B cell (primary cell): Measurements from ENCODE around the gene DENND1C. TPM values are rescaled to one million over a fixed set of nuclear protein-coding genes. Genes with fewer than 3 reads are reported as not detected.
A peak's percentile ranks its signal among the peaks of the same experiment; 100 is the strongest.

Experiments
- ATAC-seq: fragments of 200-7000 bp; cut with Tn5 transposase; one replicate; pipeline ENCODE4 v1.10.0; 2021; ENCODE audit warnings: low read depth, mild to moderate bottlenecking, moderate number of reproducible peaks, moderate library complexity
- CTCF ChIA-PET: fragments of 350-600 bp; sonication (Branson Sonifier 250); formaldehyde crosslinking; loops from one replicate; lab custom pipeline; 2021; ENCODE audit warnings: antibody characterized with exemption, inconsistent platforms; lab: Charles Lee
- POLR2A ChIA-PET: fragments of 350-600 bp; sonication (Branson Sonifier 250); formaldehyde crosslinking; loops from one replicate; lab custom pipeline; 2021; ENCODE audit warnings: antibody characterized with exemption; lab: Charles Lee
- DNase-seq: peaks from one replicate; pipeline ENCODE4 v3.0.0; 2013
- H2AFZ ChIP-seq: 2 replicates; pipeline ENCODE4 v1.6.1; 2012; ENCODE audit warnings: mild to moderate bottlenecking, low read depth, low read length; ENCODE audit not compliant: insufficient read depth, poor library complexity, severe bottlenecking
- H3K27ac ChIP-seq, 2 donors: 1 replicate in 1 of 2; 2 replicates in 1 of 2; pipeline ENCODE4 v1.5.1; 2012 to 2013; ENCODE audit warnings: low read length in 2 of 2, mild to moderate bottlenecking in 2 of 2, moderate library complexity in 1 of 2
- H3K27me3 ChIP-seq, 4 experiments: fragments of 200-600 bp in 1 of 4; sonication (generic) in 1 of 4; replicated peaks in 1 of 4; 1 replicate in 2 of 4; 2 replicates in 2 of 4; pipeline versions ENCODE4 v1.6.1 to v1.7.0; 2013 to 2016; ENCODE audit warnings: low read length in 3 of 4, mild to moderate bottlenecking in 2 of 4, mixed read lengths in 1 of 4, moderate library complexity in 1 of 4; ENCODE audit not compliant: insufficient read depth in 4 of 4, control insufficient read depth in 3 of 4; ENCODE audit errors: control extremely low read depth in 1 of 4
- H3K36me3 ChIP-seq, 2 experiments: replicated peaks in 1 of 2; 1 replicate in 1 of 2; 2 replicates in 1 of 2; pipeline versions ENCODE4 v1.6.1 to v1.7.1; 2013; ENCODE audit warnings: low read length in 1 of 2; ENCODE audit not compliant: insufficient read depth in 2 of 2, control insufficient read depth in 1 of 2; ENCODE audit errors: control extremely low read depth in 1 of 2, extremely low read depth in 1 of 2
- H3K4me1 ChIP-seq, 2 donors: fragments of 200-600 bp in 1 of 2; sonication (generic) in 1 of 2; 1 replicate in 1 of 2; 2 replicates in 1 of 2; pipeline versions ENCODE4 v1.5.1 to v1.6.1; 2013 to 2017; ENCODE audit warnings: low read length in 2 of 2; ENCODE audit not compliant: control insufficient read depth in 2 of 2, insufficient read depth in 2 of 2
- H3K4me2 ChIP-seq: replicated peaks from 2 replicates; pipeline ENCODE3; 2012; ENCODE audit warnings: mild to moderate bottlenecking, low read depth, low read length; ENCODE audit not compliant: poor library complexity, severe bottlenecking
- H3K4me3 ChIP-seq, 5 experiments: fragments of 200-600 bp in 1 of 5; sonication (generic) in 1 of 5; 1 replicate in 3 of 5; 2 replicates in 2 of 5; pipeline versions ENCODE4 v1.5.1 to v1.7.0; 2011 to 2016; ENCODE audit warnings: low read length in 4 of 5, mild to moderate bottlenecking in 4 of 5, low read depth in 2 of 5, control low read depth in 1 of 5, moderate library complexity in 1 of 5; ENCODE audit not compliant: insufficient read depth in 1 of 5; ENCODE audit errors: control extremely low read depth in 1 of 5, extremely low read depth in 1 of 5
- H3K79me2 ChIP-seq: fragments of 200-600 bp; sonication (generic); one replicate; pipeline ENCODE4 v1.6.0; 2016; ENCODE audit warnings: low read length; ENCODE audit not compliant: control insufficient read depth, insufficient read depth
- H3K9ac ChIP-seq: fragments of 200-600 bp; sonication (generic); 2 replicates; pipeline ENCODE4 v1.6.1; 2017; ENCODE audit warnings: mild to moderate bottlenecking, low read length, moderate library complexity
- H3K9me3 ChIP-seq, 3 donors: one replicate each; pipeline versions ENCODE4 v1.6.1 to v1.7.1; 2013; ENCODE audit warnings: low read length in 2 of 3; ENCODE audit not compliant: control insufficient read depth in 2 of 3, insufficient read depth in 1 of 3; ENCODE audit errors: control extremely low read depth in 1 of 3
- H4K20me1 ChIP-seq: 2 replicates; pipeline ENCODE4 v1.6.0; 2012; ENCODE audit warnings: mild to moderate bottlenecking, low read length; ENCODE audit not compliant: insufficient read depth, control insufficient read depth, poor library complexity, severe bottlenecking
- H3K27ac Mint-ChIP-seq: one replicate; pipeline ENCODE4 v1.8.0; 2021; ENCODE audit warnings: mixed read lengths
- H3K27me3 Mint-ChIP-seq: one replicate; pipeline ENCODE4 v1.8.0; 2021; ENCODE audit warnings: mixed read lengths
- H3K4me1 Mint-ChIP-seq: one replicate; pipeline ENCODE4 v1.8.0; 2021; ENCODE audit warnings: mixed read lengths
- H3K4me3 Mint-ChIP-seq: one replicate; pipeline ENCODE4 v1.8.0; 2021; ENCODE audit warnings: mixed read lengths
- H3K9me3 Mint-ChIP-seq: one replicate; pipeline ENCODE4 v1.8.0; 2022; ENCODE audit warnings: mixed read lengths; ENCODE audit not compliant: insufficient read depth
- CTCF ChIP-seq: fragments of 200-600 bp; IDR thresholded peaks from one replicate; pipeline ENCODE4 v1.8.0; 2022; ENCODE audit warnings: antibody characterized with exemption, mild to moderate bottlenecking
- EZH2 ChIP-seq: IDR thresholded peaks from 2 replicates; pipeline ENCODE4 v1.6.1; 2012; ENCODE audit warnings: borderline replicate concordance, low read depth, mild to moderate bottlenecking, moderate library complexity, low read length; ENCODE audit not compliant: insufficient read depth, poor library complexity, severe bottlenecking
- WGBS: methylation state at CpG from one replicate; pipeline ENCODE4 v1.1.5; 2013; ENCODE audit warnings: missing lambda C conversion rate; ENCODE audit not compliant: insufficient coverage; 5-methylcytosine and 5-hydroxymethylcytosine counted together
- intact Hi-C: fragments of 100-400 bp; cut with micrococcal nuclease; formaldehyde crosslinking; loops from one replicate; pipeline ENCODE4 v1.10.0; 2022
- polyA plus RNA-seq: library from polyadenylated mRNA; depleted of rRNA; stranded (reverse); fragments of >200 nt; gene quantifications from 2 replicates; pipeline ENCODE4 v1.2.3, GENCODE V29; 2012
- total RNA-seq, 2 donors: library from RNA; stranded (reverse); fragments of 120-200 nt in 1 of 2; gene quantifications; 1 replicate in 1 of 2; 2 replicates in 1 of 2; pipeline versions ENCODE4 v1.2.3 to v1.2.4, GENCODE V29; 2013 to 2022

DENND1C gene
- total and polyA plus RNA-seq, 2 donors (not counting 1 experiment from before 2014, with no cell fraction given) = 119 to 132 TPM

GRCh38 chr19:6516018-6516658 is 34.6 kb upstream of the DENND1C start:
- Histone ChIP-seq H3K9ac (peak overlapping the region; percentile 69), H3K79me2 (no peaks in the 10 kb centered on the region), H3K4me2 (peak overlapping the region; percentile 93), H3K27ac (peak overlapping the region in 1 of 2 donors; percentile 16), H2AFZ (peak overlapping the region; percentile 87), H3K36me3 (no peaks in the 10 kb centered on the region), H3K9me3 (no peaks in the 10 kb centered on the region), H3K4me1 (peaks cover 21 to 41% of the 10 kb centered on the region in 2 donors), H4K20me1 (no peaks in the 10 kb centered on the region), H3K27me3 (no peaks in the 10 kb centered on the region), H3K4me3 (peak overlapping the region; percentile 31 to 74 (median 68))
- CTCF ChIA-PET = interaction anchor here (0.7 to 4.1 kb wide), 52 partner anchors 9 to 390 kb away, joined by 3 to 52 read pairs (median 4); partner anchors contain the start of genes DENND1C, GPR108 and GTF2F1
- intact Hi-C loops = loop anchor here (1.0 to 5.0 kb wide), 6 partner anchors 35 to 347 kb away; partner anchors contain the start of genes ALKBH7, DENND1C and VAV1
- H3K27ac Mint-ChIP-seq = peak overlapping the region; percentile 57
- H3K4me1 Mint-ChIP-seq = peaks cover 36% of the 10 kb centered on the region
- POLR2A ChIA-PET = interaction anchor here (0.6 to 1.8 kb wide), 11 partner anchors 12 to 920 kb away, joined by 3 to 19 read pairs (median 5); partner anchors contain the start of gene VAV1
- no peaks in the 10 kb centered on the region for H3K9me3 Mint-ChIP-seq
- no peak for TF ChIP-seq CTCF
- WGBS = 4% methylated on average over 24 of the region's 26 CpGs
- ATAC-seq (peak; percentile 48), DNase-seq (peak; percentile 79)
- no peaks in the 10 kb centered on the region for H3K27me3 Mint-ChIP-seq
- peak overlapping the region; percentile 92 for H3K4me3 Mint-ChIP-seq

DNA sequence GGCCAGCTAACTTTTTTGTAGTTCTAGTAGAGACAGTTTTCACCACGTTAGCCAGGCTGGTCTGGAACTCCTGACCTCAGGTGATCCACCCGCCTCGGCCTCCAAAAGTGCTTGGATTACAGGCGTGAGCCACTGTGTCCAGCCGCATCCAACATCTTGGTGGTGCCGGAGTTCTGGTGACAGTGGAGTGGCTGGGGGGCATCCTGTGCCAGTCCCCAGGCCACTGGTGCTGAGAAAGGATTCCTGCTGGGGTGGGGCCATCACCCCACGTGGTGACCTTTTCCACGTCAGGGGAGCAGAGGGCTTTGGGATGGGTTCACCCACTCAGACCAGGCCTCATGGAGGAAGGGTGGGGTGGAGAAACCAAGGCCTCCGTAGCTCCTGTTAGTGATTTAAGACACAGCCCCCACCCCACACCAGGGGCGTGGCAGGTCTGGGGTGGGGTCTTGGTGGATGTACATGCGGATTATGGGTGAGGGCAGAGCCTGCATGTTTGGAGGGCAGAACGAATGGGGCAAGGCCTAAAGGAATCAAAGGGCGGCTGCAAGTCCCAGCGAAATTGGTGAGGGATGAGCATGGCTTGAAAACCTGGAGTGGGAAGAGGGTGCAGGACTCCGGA is 33.4 kb upstream of the DENND1C start:
- no peaks in the 10 kb centered on the region for H3K27me3 ChIP-seq
- H3K4me3 Mint-ChIP-seq = peak overlapping the region; percentile 73
- H3K4me3 ChIP-seq = no peak overlapping the region
- H3K4me1 Mint-ChIP-seq = peaks cover 31% of the 10 kb centered on the region
- TF ChIP-seq EZH2 = no peak
- TF ChIP-seq CTCF = no peak
- ATAC-seq (no peak), DNase-seq (no peak)
- no peaks in the 10 kb centered on the region for H3K79me2 ChIP-seq
- peak overlapping the region; percentile 46 for H3K27ac Mint-ChIP-seq
- intact Hi-C loops = loop anchor here (5.0 kb wide), 1 partner anchor 37 kb away; no protein-coding TSS in a partner anchor
- H3K9ac ChIP-seq = no peak overlapping the region
- CTCF ChIA-PET = interaction anchor here (4.0 to 4.1 kb wide), 2 partner anchors 116 to 349 kb away, joined by 49 to 52 read pairs; no protein-coding TSS in a partner anchor
- no peak overlapping the region for H3K27ac ChIP-seq
- no peaks in the 10 kb centered on the region for H3K9me3 ChIP-seq
- H3K27me3 Mint-ChIP-seq = no peaks in the 10 kb centered on the region
- POLR2A ChIA-PET = interaction anchor here (0.7 kb wide), 1 partner anchor 921 kb away, joined by 11 read pairs; no protein-coding TSS in a partner anchor
- H3K4me1 ChIP-seq = peaks cover 21 to 37% of the 10 kb centered on the region in 2 donors
- H3K4me2 ChIP-seq = no peak overlapping the region
- WGBS = 93% methylated on average over 13 of the region's 15 CpGs
- no peaks in the 10 kb centered on the region for H4K20me1 ChIP-seq
- no peak overlapping the region for H2AFZ ChIP-seq
- no peaks in the 10 kb centered on the region for H3K36me3 ChIP-seq
- no peaks in the 10 kb centered on the region for H3K9me3 Mint-ChIP-seq
